Measurements from ENCODE around the gene ZBTB47. TPM values are rescaled to one million over a fixed set of nuclear protein-coding genes. Genes with fewer than 3 reads are reported as not detected.

Gene ZBTB47
- total and polyA plus RNA-seq, 2 experiments from 2014 or later: 0.48 to 2.8 TPM

GRCh38 chr3:42665050-42665878, 11.8 kb downstream of the ZBTB47 start:
- Mint-ChIP-seq H3K4me1 (peaks cover 9% of the 10 kb centered on the region; the same call in 2 of the 3 replicates), H3K27me3 (ENCODE audit: insufficient read depth, low read depth, poor library complexity) (peaks cover 4% of the 10 kb centered on the region), H3K27ac (no peak overlapping the region), H3K36me3 (ENCODE audit: low read depth) (peaks cover 5% of the 10 kb centered on the region; the same call in 2 of the 3 replicates), H3K9me3 (0 out of 3 replicates have a peak, but pooled peaks cover 3% of the 10 kb centered on the region), H3K4me3 (no peak overlapping the region)
- no peak for TF ChIP-seq CREB1 (CRISPR knock-in tag; IDR thresholded peaks at IDR 0.05; ENCODE audit: low read depth)
- no peak for TF ChIP-seq POLR2AphosphoS5 (IDR thresholded peaks at IDR 0.05; ENCODE audit: low read depth)
- TF ChIP-seq, protein P1, sequence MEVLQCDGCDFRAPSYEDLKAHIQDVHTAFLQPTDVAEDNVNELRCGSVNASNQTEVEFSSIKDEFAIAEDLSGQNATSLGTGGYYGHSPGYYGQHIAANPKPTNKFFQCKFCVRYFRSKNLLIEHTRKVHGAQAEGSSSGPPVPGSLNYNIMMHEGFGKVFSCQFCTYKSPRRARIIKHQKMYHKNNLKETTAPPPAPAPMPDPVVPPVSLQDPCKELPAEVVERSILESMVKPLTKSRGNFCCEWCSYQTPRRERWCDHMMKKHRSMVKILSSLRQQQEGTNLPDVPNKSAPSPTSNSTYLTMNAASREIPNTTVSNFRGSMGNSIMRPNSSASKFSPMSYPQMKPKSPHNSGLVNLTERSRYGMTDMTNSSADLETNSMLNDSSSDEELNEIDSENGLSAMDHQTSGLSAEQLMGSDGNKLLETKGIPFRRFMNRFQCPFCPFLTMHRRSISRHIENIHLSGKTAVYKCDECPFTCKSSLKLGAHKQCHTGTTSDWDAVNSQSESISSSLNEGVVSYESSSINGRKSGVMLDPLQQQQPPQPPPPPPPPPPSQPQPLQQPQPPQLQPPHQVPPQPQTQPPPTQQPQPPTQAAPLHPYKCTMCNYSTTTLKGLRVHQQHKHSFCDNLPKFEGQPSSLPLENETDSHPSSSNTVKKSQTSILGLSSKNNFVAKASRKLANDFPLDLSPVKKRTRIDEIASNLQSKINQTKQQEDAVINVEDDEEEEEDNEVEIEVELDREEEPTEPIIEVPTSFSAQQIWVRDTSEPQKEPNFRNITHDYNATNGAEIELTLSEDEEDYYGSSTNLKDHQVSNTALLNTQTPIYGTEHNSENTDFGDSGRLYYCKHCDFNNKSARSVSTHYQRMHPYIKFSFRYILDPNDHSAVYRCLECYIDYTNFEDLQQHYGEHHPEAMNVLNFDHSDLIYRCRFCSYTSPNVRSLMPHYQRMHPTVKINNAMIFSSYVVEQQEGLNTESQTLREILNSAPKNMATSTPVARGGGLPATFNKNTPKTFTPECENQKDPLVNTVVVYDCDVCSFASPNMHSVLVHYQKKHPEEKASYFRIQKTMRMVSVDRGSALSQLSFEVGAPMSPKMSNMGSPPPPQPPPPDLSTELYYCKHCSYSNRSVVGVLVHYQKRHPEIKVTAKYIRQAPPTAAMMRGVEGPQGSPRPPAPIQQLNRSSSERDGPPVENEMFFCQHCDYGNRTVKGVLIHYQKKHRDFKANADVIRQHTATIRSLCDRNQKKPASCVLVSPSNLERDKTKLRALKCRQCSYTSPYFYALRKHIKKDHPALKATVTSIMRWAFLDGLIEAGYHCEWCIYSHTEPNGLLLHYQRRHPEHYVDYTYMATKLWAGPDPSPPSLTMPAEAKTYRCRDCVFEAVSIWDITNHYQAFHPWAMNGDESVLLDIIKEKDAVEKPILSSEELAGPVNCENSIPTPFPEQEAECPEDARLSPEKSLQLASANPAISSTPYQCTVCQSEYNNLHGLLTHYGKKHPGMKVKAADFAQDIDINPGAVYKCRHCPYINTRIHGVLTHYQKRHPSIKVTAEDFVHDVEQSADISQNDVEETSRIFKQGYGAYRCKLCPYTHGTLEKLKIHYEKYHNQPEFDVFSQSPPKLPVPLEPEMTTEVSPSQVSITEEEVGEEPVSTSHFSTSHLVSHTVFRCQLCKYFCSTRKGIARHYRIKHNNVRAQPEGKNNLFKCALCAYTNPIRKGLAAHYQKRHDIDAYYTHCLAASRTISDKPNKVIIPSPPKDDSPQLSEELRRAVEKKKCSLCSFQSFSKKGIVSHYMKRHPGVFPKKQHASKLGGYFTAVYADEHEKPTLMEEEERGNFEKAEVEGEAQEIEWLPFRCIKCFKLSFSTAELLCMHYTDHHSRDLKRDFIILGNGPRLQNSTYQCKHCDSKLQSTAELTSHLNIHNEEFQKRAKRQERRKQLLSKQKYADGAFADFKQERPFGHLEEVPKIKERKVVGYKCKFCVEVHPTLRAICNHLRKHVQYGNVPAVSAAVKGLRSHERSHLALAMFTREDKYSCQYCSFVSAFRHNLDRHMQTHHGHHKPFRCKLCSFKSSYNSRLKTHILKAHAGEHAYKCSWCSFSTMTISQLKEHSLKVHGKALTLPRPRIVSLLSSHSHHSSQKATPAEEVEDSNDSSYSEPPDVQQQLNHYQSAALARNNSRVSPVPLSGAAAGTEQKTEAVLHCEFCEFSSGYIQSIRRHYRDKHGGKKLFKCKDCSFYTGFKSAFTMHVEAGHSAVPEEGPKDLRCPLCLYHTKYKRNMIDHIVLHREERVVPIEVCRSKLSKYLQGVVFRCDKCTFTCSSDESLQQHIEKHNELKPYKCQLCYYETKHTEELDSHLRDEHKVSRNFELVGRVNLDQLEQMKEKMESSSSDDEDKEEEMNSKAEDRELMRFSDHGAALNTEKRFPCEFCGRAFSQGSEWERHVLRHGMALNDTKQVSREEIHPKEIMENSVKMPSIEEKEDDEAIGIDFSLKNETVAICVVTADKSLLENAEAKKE (CRISPR knock-in tag; IDR thresholded peaks at IDR 0.05): no peak
- TF ChIP-seq EZH2 (IDR thresholded peaks at IDR 0.05; ENCODE audit: low read depth, unreplicated experiment): no peak
- TF ChIP-seq NANOG (IDR thresholded peaks at IDR 0.05; ENCODE audit: borderline replicate concordance): no peak
- no peak for TF ChIP-seq ZNF331 (CRISPR knock-in tag; IDR thresholded peaks at IDR 0.05; ENCODE audit: low read depth)
- no peak for TF ChIP-seq JUNB (IDR thresholded peaks at IDR 0.05; ENCODE audit: unreplicated experiment)
- no peak for TF ChIP-seq ZNF114 (CRISPR knock-in tag; IDR thresholded peaks at IDR 0.05)
- TF ChIP-seq REST (IDR thresholded peaks at IDR 0.05; ENCODE audit: unreplicated experiment): no peak
- TF ChIP-seq, protein P2, sequence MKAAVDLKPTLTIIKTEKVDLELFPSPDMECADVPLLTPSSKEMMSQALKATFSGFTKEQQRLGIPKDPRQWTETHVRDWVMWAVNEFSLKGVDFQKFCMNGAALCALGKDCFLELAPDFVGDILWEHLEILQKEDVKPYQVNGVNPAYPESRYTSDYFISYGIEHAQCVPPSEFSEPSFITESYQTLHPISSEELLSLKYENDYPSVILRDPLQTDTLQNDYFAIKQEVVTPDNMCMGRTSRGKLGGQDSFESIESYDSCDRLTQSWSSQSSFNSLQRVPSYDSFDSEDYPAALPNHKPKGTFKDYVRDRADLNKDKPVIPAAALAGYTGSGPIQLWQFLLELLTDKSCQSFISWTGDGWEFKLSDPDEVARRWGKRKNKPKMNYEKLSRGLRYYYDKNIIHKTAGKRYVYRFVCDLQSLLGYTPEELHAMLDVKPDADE (IDR thresholded peaks at IDR 0.05): no peak
- TF ChIP-seq CTCF (conservative IDR thresholded peaks at IDR 0.05; ENCODE audit: low read depth in 2 of 2): no peak
- TF ChIP-seq STAT1 (IDR thresholded peaks at IDR 0.05; ENCODE audit: unreplicated experiment): no peak
- no peak for TF ChIP-seq EZH2phosphoT487 (IDR thresholded peaks at IDR 0.05; ENCODE audit: unreplicated experiment)
- no peak overlapping the region for H3K27ac ChIP-seq (ENCODE audit: low read depth)
- H2AFZ ChIP-seq: no peak overlapping the region
- no peaks in the 10 kb centered on the region for H4K20me1 ChIP-seq (replicated peaks; ENCODE audit: insufficient read depth)
- ATAC-seq: no peak
- no peaks in the 10 kb centered on the region for H3K36me3 ChIP-seq (ENCODE audit: insufficient read depth)
- no peaks in the 10 kb centered on the region for H3F3A ChIP-seq (replicated peaks; ENCODE audit: low read depth)
- no peaks in the 10 kb centered on the region for H3K27me3 ChIP-seq (ENCODE audit: insufficient read depth)
- H3K4me3 ChIP-seq: no peak overlapping the region
- no peak overlapping the region for H3K4me2 ChIP-seq
- no peak for DNase-seq (ENCODE audit: low spot score)
- H3K9me2 ChIP-seq (ENCODE audit: insufficient read depth): no peaks in the 10 kb centered on the region
- H3K4me1 ChIP-seq (ENCODE audit: insufficient read depth): no peaks in the 10 kb centered on the region
- H3K79me2 ChIP-seq (replicated peaks; ENCODE audit: insufficient read depth): no peaks in the 10 kb centered on the region
